HepG2 (cell line): ENCODE data around the gene PLXNA4.

Experiments used
- CREB1 ChIP-seq, 2 experiments: fragments of 450-650 bp in 1 of 2; IDR thresholded peaks; 2 replicates each; pipeline ENCODE4 v1.6.1; 2016 to 2017; ENCODE audit warnings: control low read depth in 1 of 2, mild to moderate bottlenecking in 1 of 2, missing compliant biosample characterization in 1 of 2, missing genetic modification characterization in 1 of 2
- E2F5 ChIP-seq: sonication (generic); formaldehyde crosslinking; conservative IDR thresholded peaks from 2 replicates; pipeline ENCODE4 v1.4.0; 2020; ENCODE audit warnings: missing genetic modification reagents
- FOSL1 ChIP-seq: sonication (generic); formaldehyde crosslinking; IDR thresholded peaks from 2 replicates; pipeline ENCODE4 v1.9.0; 2021; ENCODE audit warnings: missing genetic modification reagents, borderline replicate concordance
- IRF2 ChIP-seq: IDR thresholded peaks from 2 replicates; pipeline ENCODE4 v1.6.1; 2018; ENCODE audit warnings: missing genetic modification reagents, missing compliant biosample characterization
- NFE2 ChIP-seq: sonication (generic); formaldehyde crosslinking; IDR thresholded peaks from 2 replicates; pipeline ENCODE4 v1.4.0; 2020; ENCODE audit warnings: missing genetic modification reagents
- PHB2 ChIP-seq: fragments of 450-650 bp; IDR thresholded peaks from 2 replicates; pipeline ENCODE4 v1.6.1; 2018; ENCODE audit not compliant: partially characterized antibody
- SMARCE1 ChIP-seq: fragments of 450-650 bp; IDR thresholded peaks from 2 replicates; pipeline ENCODE4 v1.6.1; 2017; ENCODE audit warnings: borderline replicate concordance
- TAF1 ChIP-seq: sonication (generic); formaldehyde crosslinking; IDR thresholded peaks from 2 replicates; pipeline ENCODE4 v1.4.0; 2020; ENCODE audit warnings: missing genetic modification reagents
- ZNF720 ChIP-seq: sonication (generic); formaldehyde crosslinking; IDR thresholded peaks from 2 replicates; pipeline ENCODE4 v1.4.0; 2020; ENCODE audit warnings: missing genetic modification reagents

GRCh38 chr7:132402751-132403245, 173.5 kb downstream of the PLXNA4 start:
- no peak for TF ChIP-seq IRF2 (CRISPR knock-in tag)
- TF ChIP-seq SMARCE1 = no peak
- TF ChIP-seq NFE2 (CRISPR knock-in tag) = no peak
- no peak for TF ChIP-seq E2F5 (CRISPR knock-in tag)
- TF ChIP-seq FOSL1 (CRISPR knock-in tag) = no peak
- TF ChIP-seq ZNF720 (CRISPR knock-in tag) = no peak
- no peak for TF ChIP-seq CREB1 (IDR thresholded peaks at IDR 0.05)
- TF ChIP-seq CREB1 (CRISPR knock-in tag; IDR thresholded peaks at IDR 0.05) = no peak
- TF ChIP-seq TAF1 = no peak
- TF ChIP-seq PHB2 = no peak
